ENCODE measurements around the gene KIF1B.

Gene KIF1B, protein sequence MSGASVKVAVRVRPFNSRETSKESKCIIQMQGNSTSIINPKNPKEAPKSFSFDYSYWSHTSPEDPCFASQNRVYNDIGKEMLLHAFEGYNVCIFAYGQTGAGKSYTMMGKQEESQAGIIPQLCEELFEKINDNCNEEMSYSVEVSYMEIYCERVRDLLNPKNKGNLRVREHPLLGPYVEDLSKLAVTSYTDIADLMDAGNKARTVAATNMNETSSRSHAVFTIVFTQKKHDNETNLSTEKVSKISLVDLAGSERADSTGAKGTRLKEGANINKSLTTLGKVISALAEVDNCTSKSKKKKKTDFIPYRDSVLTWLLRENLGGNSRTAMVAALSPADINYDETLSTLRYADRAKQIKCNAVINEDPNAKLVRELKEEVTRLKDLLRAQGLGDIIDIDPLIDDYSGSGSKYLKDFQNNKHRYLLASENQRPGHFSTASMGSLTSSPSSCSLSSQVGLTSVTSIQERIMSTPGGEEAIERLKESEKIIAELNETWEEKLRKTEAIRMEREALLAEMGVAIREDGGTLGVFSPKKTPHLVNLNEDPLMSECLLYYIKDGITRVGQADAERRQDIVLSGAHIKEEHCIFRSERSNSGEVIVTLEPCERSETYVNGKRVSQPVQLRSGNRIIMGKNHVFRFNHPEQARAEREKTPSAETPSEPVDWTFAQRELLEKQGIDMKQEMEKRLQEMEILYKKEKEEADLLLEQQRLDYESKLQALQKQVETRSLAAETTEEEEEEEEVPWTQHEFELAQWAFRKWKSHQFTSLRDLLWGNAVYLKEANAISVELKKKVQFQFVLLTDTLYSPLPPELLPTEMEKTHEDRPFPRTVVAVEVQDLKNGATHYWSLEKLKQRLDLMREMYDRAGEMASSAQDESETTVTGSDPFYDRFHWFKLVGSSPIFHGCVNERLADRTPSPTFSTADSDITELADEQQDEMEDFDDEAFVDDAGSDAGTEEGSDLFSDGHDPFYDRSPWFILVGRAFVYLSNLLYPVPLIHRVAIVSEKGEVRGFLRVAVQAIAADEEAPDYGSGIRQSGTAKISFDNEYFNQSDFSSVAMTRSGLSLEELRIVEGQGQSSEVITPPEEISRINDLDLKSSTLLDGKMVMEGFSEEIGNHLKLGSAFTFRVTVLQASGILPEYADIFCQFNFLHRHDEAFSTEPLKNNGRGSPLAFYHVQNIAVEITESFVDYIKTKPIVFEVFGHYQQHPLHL (N-terminal part only)

DNA sequence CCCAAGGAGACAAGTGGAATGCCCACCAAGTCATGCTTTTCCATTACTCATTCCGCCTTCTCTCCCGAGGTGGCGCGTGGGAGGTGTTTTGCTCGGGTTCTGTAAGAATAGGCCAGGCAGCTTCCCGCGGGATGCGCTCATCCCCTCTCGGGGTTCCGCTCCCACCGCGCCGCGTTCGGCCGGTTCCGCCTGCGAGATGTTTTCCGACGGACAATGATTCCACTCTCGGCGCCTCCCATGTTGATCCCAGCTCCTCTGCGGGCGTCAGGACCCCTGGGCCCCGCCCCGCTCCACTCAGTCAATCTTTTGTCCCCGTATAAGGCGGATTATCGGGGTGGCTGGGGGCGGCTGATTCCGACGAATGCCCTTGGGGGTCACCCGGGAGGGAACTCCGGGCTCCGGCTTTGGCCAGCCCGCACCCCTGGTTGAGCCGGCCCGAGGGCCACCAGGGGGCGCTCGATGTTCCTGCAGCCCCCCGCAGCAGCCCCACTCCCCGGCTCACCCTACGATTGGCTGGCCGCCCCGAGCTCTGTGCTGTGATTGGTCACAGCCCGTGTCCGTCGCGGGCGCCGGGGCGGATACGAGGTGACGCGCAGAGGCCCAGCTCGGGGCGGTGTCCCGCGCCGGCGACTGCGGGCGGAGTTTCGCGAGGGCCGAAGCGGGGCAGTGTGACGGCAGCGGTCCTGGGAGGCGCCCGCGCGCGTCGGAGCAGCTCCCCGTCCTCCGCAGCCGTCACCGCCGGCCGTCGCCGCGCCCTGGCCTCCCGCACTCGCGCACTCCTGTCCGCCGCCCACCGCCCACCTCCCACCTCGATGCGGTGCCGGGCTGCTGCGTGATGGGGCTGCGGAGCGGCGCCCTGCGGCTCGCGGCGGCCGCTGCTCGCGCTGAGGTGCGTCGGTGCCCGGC, at the start of gene KIF1B:
Gene KIF1B, plus strand, starts transcription at position 666 of the 906 bp plus-strand sequence. CDS start 21,759 bp downstream, outside the sequence.
- H3K36me3 ChIP-seq (ENCODE audit: insufficient read depth, low read length): no peaks in the 10 kb centered on the region
- peak within 1 kb of the TSS; percentile 86 for H3K27ac ChIP-seq (ENCODE audit: low read depth, low read length)
- peak within 1 kb of the TSS; percentile 72 for H2AFZ ChIP-seq (ENCODE audit: low read length, unreplicated experiment)
- peaks cover 41% of the 10 kb centered on the region for H3K79me2 ChIP-seq (ENCODE audit: control insufficient read depth, insufficient read depth, low read length, unreplicated experiment)
- H3K4me3 ChIP-seq (ENCODE audit: low read depth, low read length): peak within 1 kb of the TSS; percentile 96
- no peaks in the 10 kb centered on the region for H3K27me3 ChIP-seq (ENCODE audit: insufficient read depth, low read length)
- H3K4me1 ChIP-seq (ENCODE audit: control insufficient read depth, insufficient read depth, low read length, unreplicated experiment): peaks cover 19% of the 10 kb centered on the region

DNA sequence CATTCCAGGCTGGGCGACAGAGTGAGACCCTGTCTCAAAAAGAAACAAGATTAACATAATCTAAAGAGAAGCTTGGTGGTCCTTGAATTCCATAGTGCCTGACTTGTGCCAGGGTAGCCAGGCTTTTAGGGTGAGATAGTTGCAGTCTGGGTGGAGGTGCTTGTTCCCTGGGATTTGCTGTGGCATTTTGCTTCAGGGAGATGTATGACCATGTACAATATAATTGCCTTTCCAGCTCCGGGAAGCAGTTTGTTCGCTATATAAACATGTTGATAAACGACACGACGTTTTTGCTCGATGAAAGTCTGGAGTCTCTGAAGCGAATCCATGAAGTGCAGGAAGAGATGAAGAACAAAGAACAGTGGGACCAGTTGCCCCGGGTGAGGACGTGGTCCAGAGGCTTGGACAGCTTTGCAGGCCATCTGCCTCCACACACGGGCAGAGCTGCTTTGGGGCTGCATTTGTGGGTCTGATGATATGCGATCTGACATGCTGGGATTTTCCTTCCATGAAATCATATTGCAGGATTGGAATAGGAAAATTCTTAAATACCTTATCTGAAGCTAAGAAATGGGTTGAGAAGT, 49.4 kb upstream of the KIF1B start:
- H3K4me3 ChIP-seq (ENCODE audit: low read depth, low read length): no peak overlapping the region
- no peaks in the 10 kb centered on the region for H3K79me2 ChIP-seq (ENCODE audit: control insufficient read depth, insufficient read depth, low read length, unreplicated experiment)
- H3K36me3 ChIP-seq (ENCODE audit: insufficient read depth, low read length): 0 out of 2 replicates have a peak, but pooled peaks cover 12% of the 10 kb centered on the region
- H2AFZ ChIP-seq (ENCODE audit: low read length, unreplicated experiment): no peak overlapping the region
- no peak overlapping the region for H3K27ac ChIP-seq (ENCODE audit: low read depth, low read length)
- no peaks in the 10 kb centered on the region for H3K4me1 ChIP-seq (ENCODE audit: control insufficient read depth, insufficient read depth, low read length, unreplicated experiment)
- no peaks in the 10 kb centered on the region for H3K27me3 ChIP-seq (ENCODE audit: insufficient read depth, low read length)

DNA sequence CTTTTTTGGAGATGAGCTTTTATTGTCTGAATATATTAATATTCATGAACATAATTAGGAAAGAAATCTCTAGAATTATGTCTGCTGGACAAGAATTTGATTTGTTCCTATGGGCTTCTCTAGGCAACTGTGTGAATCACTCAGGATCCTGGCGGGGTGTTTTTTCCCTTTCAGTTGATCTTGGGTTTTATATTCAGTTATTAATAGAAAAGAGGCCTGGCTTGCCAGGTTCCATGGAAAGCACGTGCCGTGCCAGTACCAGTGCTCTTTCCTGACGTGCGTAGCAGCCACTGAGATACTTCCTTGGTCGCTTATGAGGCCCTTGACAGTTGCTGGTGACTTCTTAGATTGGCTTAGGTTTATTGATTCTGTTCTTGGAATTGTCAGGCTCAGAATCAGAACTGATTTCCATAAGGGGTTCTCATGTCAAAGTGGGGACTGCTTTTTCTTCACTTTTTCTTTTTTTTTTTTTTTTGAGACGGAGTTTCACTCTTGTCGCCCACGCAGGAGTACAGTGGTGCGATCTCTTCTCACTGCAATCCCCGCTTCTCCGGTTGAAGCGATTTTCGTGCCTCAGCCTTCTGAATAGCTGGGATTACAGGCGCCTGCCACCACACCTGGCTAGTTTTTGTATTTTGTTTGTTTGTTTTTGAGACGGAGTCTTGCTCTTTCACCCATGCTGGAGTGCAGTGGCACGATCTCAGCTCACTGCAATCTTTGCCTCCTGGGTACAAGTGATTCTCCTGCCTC, 48.7 kb upstream of the KIF1B start:
- 0 out of 2 replicates have a peak, but pooled peaks cover 12% of the 10 kb centered on the region for H3K36me3 ChIP-seq (ENCODE audit: insufficient read depth, low read length)
- no peak overlapping the region for H3K4me3 ChIP-seq (ENCODE audit: low read depth, low read length)
- H3K27me3 ChIP-seq (ENCODE audit: insufficient read depth, low read length): no peaks in the 10 kb centered on the region
- H3K4me1 ChIP-seq (ENCODE audit: control insufficient read depth, insufficient read depth, low read length, unreplicated experiment): no peaks in the 10 kb centered on the region
- no peak overlapping the region for H3K27ac ChIP-seq (ENCODE audit: low read depth, low read length)
- H2AFZ ChIP-seq (ENCODE audit: low read length, unreplicated experiment): no peak overlapping the region
- no peaks in the 10 kb centered on the region for H3K79me2 ChIP-seq (ENCODE audit: control insufficient read depth, insufficient read depth, low read length, unreplicated experiment)

DNA sequence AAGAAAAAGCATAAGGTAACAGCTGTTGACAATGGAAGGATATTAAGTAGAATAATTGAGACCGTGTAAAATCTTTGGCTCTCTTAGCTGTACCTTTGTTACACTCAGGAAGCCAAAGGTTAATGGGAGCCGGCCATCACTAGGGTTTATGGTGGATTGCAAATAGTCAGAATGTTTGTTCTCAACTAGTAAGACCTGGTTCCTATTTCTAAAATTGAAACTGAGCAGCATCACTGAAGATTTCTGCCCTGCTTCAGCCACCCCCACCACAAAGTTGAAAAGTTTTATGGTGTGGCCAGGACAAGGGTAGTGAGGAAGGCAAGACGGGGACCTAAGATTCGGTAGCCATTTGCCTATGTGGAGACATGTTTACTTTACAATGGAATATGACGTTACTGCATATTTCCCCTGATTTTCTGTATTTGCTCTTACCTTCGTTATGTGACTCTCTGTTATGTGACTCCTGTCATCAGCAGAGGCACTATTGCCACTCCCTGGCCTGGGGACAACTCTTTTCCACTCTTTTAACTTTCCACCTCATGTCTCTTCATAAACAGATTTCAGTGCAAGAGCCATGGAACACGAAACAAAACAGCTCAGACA, 41.4 kb upstream of the KIF1B start:
- no peaks in the 10 kb centered on the region for H3K4me1 ChIP-seq (ENCODE audit: control insufficient read depth, insufficient read depth, low read length, unreplicated experiment)
- H3K4me3 ChIP-seq (ENCODE audit: low read depth, low read length): no peak overlapping the region
- H3K27ac ChIP-seq (ENCODE audit: low read depth, low read length): no peak overlapping the region
- no peaks in the 10 kb centered on the region for H3K79me2 ChIP-seq (ENCODE audit: control insufficient read depth, insufficient read depth, low read length, unreplicated experiment)
- H3K27me3 ChIP-seq (ENCODE audit: insufficient read depth, low read length): no peaks in the 10 kb centered on the region
- H3K36me3 ChIP-seq (ENCODE audit: insufficient read depth, low read length): peaks cover 19% of the 10 kb centered on the region; the same call in 1 of the 2 replicates
- no peak overlapping the region for H2AFZ ChIP-seq (ENCODE audit: low read length, unreplicated experiment)

DNA sequence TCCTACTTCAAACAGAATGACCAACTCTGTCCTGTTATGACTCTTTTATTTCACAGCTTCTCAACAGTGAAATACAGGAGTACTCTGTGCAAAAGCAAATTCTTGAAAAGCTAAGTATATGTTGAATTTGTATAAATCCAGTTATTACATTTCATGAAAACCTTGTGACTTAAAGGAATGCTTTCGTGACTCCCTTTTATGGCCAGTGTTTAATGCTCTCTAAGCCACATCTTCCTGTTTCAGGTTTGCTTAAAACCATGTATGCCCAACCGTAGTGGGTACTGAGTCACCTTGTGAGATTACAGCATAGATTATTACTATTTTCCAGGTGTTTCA, 40.2 kb upstream of the KIF1B start:
- Histone ChIP-seq H3K4me3 (ENCODE audit: low read depth, low read length) (no peak overlapping the region), H3K27ac (ENCODE audit: low read depth, low read length) (no peak overlapping the region), H2AFZ (ENCODE audit: low read length, unreplicated experiment) (no peak overlapping the region), H3K36me3 (ENCODE audit: insufficient read depth, low read length) (peaks cover 11% of the 10 kb centered on the region; the same call in 1 of the 2 replicates), H3K27me3 (ENCODE audit: insufficient read depth, low read length) (no peaks in the 10 kb centered on the region), H3K79me2 (ENCODE audit: control insufficient read depth, insufficient read depth, low read length, unreplicated experiment) (no peaks in the 10 kb centered on the region), H3K4me1 (ENCODE audit: control insufficient read depth, insufficient read depth, low read length, unreplicated experiment) (no peaks in the 10 kb centered on the region)

DNA sequence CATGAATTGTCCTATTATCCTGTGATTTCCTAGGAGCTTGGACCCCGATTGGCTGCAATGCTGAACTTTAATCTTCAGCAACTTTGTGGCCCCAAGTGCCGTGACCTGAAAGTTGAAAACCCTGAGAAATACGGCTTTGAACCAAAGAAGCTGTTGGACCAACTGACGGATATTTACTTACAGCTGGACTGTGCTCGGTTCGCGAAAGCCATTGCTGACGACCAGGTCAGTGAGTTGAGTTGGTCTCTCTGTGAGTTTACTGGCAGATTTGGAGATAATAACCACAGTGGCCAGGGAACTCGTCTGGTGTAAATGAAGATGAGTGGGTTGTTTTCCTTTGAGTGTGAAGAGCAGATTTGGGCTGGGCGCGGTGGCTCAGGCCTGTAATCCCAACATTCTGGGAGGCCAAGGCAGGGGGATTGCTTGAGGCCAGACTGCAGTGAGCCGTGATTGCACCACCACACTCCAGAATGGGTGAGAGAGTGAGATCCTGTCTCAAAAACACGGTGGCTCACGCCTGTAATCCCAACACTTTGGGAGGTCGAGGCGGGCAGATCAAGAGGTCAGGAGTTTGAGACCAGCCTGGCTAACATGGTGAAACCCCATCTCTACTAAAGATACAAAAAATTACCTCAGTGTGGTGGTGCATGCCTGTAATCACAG, 39.1 kb upstream of the KIF1B start:
- no peak overlapping the region for H2AFZ ChIP-seq (ENCODE audit: low read length, unreplicated experiment)
- H3K4me3 ChIP-seq (ENCODE audit: low read depth, low read length): no peak overlapping the region
- peaks cover 6% of the 10 kb centered on the region; the same call in 1 of the 2 replicates for H3K36me3 ChIP-seq (ENCODE audit: insufficient read depth, low read length)
- H3K4me1 ChIP-seq (ENCODE audit: control insufficient read depth, insufficient read depth, low read length, unreplicated experiment): no peaks in the 10 kb centered on the region
- H3K27ac ChIP-seq (ENCODE audit: low read depth, low read length): no peak overlapping the region
- no peaks in the 10 kb centered on the region for H3K79me2 ChIP-seq (ENCODE audit: control insufficient read depth, insufficient read depth, low read length, unreplicated experiment)
- no peaks in the 10 kb centered on the region for H3K27me3 ChIP-seq (ENCODE audit: insufficient read depth, low read length)

DNA sequence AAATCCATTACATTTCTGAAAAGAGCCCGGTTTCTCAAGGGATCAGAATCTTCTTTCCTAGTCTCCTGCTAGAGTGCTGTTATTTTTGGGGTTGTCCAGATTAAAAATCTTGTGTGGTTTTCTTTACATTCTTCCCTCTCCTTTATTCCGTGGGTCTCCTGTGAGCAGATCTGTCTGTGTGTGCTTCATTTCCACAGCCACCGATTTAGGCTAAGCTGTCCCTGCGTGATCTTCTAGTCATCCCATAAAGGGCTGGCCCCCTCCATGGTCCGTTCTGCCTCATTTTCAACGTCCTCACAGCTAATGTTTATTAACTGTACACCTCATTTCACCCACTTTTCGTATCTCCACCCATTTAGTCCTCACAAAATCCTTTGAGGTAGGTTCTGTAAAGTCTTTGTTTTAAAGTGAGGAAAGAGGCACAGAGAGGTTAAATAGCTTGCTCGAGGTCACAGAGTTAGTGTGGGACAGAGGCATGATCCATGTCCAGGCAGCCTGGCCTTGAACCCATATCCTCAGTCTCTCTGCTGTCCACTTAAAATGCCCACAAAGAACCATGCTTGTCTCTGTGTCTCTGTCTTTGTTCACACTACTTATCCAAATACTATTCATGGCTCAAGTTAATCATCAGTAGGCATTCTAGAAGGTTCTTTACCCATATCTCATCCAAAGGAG, 38.2 kb upstream of the KIF1B start:
- peaks cover 6% of the 10 kb centered on the region; the same call in 1 of the 2 replicates for H3K36me3 ChIP-seq (ENCODE audit: insufficient read depth, low read length)
- no peak overlapping the region for H3K27ac ChIP-seq (ENCODE audit: low read depth, low read length)
- H3K4me3 ChIP-seq (ENCODE audit: low read depth, low read length): no peak overlapping the region
- H2AFZ ChIP-seq (ENCODE audit: low read length, unreplicated experiment): no peak overlapping the region
- no peaks in the 10 kb centered on the region for H3K79me2 ChIP-seq (ENCODE audit: control insufficient read depth, insufficient read depth, low read length, unreplicated experiment)
- no peaks in the 10 kb centered on the region for H3K27me3 ChIP-seq (ENCODE audit: insufficient read depth, low read length)
- no peaks in the 10 kb centered on the region for H3K4me1 ChIP-seq (ENCODE audit: control insufficient read depth, insufficient read depth, low read length, unreplicated experiment)

DNA sequence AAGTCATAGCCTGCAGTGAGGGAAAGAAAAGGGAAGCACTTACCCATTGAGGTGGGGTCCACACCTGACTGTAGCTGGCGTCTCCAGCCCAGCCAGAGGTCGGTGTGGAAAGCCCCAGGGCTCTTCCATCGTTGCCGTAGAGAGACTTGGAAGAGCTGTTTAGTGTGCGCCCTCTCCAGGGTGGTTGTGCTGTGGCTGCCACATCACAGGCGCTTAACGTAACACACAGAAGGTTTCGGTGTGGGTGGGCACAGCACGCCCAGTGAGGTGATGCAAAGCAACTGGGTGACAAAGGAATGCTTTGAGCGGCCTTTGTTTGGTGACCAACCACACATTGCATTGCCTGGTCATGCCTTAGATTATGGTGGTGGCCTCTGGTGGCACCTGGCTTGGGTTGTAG, 36.8 kb upstream of the KIF1B start:
- Histone ChIP-seq H3K4me3 (ENCODE audit: low read depth, low read length) (no peak overlapping the region), H3K27ac (ENCODE audit: low read depth, low read length) (no peak overlapping the region), H3K27me3 (ENCODE audit: insufficient read depth, low read length) (no peaks in the 10 kb centered on the region), H3K36me3 (ENCODE audit: insufficient read depth, low read length) (peaks cover 4% of the 10 kb centered on the region; the same call in 1 of the 2 replicates), H2AFZ (ENCODE audit: low read length, unreplicated experiment) (no peak overlapping the region), H3K4me1 (ENCODE audit: control insufficient read depth, insufficient read depth, low read length, unreplicated experiment) (no peaks in the 10 kb centered on the region), H3K79me2 (ENCODE audit: control insufficient read depth, insufficient read depth, low read length, unreplicated experiment) (no peaks in the 10 kb centered on the region)

Data from ACC112 (cell line).